Erythroblast (primary cell): ENCODE results near the gene DNAH14.

ENCODE experiments used
- GATA1 ChIP-seq: IDR thresholded peaks from 2 replicates; pipeline ENCODE4 v1.6.1; 2011; ENCODE audit warnings: low read depth, mild to moderate bottlenecking, control low read depth, low read length, moderate library complexity
- POLR2A ChIP-seq: IDR thresholded peaks from 2 replicates; pipeline ENCODE4 v1.6.1; 2011; ENCODE audit warnings: mild to moderate bottlenecking, low read length

DNA sequence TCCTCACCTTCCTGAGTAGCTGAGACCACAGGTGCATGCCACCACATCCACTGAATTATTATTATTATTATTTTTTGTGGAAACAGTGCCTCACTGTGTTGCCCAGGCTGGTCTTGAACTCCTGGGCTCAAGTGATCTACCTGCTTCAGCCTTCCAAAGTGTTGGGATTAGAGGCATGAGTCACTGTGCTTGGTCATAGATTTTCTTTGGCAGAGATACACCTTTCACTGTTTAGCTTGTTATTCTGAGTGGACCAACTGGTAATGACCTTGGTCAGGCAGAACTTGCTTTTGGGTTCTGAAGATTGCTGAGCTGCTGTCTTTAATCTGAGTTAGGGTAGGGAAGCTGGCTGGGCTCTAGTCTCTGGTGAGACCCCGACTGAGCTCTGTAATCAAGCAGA lies 66.8 kb downstream of the DNAH14 start:
- no peak for TF ChIP-seq POLR2A
- TF ChIP-seq GATA1 = no peak
